A172 (cell line): ENCODE measurements around the gene KRT32. TPM values are rescaled to one million over a fixed set of nuclear protein-coding genes. Genes with fewer than 3 reads are reported as not detected.

Experiments used
- DNase-seq: peaks from one replicate; pipeline ENCODE4 v3.0.0-alpha.2; 2015; ENCODE audit warnings: low spot score
- total RNA-seq: library from RNA; depleted of rRNA; stranded (reverse); fragments of >200 nt; shearing (Covaris generic); gene quantifications from 2 replicates; pipeline ENCODE4 v1.2.3, GENCODE V29; 2014

The KRT32 gene
- total RNA-seq, 1 experiment from 2014 or later = 0.12 TPM

DNA sequence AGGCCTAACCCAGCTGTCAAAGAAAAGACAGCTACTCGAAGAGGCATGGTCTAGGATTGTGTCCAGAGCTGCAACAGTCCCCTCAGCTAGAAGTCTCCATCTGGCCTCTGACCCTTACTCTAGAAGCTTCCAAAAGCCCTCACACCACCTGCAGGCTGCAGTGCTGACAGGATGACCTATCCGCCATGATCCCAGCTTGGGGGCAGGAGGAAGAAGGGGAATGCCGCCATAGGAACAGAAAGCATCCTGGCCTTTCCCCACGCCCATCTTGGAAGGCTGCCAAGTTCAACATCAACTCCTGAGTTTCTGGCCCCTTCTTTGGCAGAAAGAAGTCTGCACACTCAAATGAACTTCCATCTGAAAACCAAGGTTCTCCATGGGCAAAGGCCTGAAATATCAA is 25.6 kb upstream of the KRT32 start:
- DNase-seq = no peak

DNA sequence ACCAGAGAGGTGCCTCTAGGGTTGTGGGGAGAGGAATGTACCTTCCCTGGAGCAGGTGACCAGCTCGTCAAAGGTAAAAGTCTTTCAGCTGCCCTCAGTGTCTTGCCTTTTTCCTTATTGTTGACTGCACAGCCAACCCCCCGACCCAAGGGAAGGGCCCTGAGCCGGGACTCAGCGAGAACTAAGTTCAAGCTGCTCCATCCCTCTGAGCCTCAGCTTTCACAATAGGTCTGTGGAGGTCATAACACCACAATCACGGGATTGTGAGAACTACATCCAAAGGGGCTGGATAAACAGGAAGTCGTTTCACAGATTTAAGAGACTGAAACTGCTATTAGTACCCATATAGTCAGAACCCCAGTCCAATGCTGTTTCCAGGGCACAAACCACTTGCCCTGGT is 25.2 kb upstream of the KRT32 start:
- no peak for DNase-seq

DNA sequence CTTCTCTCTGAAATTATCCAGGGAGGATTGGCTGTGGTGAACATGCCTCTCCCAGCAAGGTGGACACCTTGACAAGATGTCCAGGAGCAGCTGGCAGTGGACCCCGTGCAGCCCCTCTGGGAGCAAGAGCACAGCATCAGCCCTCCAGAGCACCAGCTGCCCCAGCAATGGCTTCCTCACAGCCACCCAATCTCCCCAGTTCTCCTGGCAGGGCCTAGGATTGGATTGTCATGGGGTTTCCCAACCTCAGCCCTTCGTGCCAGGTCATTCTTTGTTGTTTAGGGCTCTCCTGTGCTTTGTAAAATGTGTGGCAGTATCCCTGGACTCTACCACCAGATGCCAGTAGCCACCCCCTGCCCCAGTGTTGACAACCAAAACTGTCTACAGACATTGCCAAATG is 24.3 kb upstream of the KRT32 start:
- DNase-seq = no peak

DNA sequence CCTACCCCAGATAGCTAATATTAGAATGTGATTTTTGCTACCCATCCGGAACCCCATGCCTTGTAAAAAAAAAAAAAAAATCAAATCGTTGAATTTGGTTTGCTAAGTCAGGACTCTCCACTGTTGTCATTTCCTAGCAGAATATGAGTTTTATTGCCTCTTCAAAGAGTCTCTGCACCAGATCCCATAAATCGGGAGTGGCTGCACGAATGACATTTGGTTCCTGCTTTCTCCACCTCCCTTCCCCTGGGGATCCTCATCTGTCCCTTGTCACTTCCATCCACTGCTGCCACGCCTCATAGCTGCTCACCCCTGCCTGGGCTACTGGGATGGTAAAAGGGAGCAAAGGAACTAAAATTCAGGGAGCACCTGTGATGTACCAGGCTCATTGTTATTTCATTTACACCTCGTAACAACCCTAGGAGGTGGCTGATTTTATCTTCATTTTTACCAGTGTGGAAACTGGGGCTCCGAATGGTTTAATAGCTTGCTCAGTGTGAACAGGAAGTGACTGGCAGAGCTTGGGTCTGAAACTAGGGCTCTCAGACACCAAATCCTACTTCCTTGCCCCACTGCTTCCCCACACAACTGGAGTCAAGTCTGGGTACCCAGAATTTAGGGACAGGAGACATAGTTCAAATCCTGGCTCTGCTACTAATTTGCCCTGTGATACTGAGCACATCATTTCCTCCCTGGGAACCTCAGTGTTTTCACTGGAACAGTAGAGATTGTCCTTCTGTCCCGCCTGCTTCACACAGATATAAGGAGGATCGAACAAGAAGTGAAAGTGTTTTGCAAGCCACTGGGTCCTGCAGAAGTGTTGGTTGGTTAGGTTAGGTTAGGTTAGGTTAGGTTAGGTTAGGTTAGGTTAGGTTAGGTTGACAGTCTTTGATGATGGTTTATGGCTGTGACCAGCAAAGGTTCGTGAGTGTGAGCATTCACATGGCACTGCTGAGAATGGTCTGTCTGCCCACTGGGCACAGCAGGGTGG is 23.1 kb upstream of the KRT32 start:
- DNase-seq = no peak

DNA sequence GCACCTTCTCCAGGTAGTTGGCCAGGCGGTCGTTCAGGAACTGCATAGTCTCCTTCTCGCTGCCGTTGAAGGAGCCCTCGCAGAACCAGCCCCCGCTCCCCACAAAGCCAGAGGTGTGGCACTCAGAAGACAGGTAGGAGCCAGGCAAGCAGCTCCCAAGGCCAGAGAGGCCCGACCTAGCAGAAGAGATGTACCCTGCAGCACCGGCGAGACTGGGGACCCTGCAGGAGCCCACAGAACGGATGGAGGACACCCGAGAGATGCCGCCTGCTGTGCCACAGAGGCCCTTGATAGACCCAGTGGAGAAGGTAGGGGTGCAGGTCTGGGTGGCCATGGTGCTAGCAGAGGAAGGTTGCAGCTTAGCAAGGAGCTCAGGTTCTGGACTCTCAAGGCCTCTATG is 22.3 kb upstream of the KRT32 start, which contains the start of gene KRT36:
Gene KRT36 (minus strand): TSS at position 380 of the 400 bp plus-strand sequence. CDS start 46 bp downstream, at position 334.
- DNase-seq = no peak

DNA sequence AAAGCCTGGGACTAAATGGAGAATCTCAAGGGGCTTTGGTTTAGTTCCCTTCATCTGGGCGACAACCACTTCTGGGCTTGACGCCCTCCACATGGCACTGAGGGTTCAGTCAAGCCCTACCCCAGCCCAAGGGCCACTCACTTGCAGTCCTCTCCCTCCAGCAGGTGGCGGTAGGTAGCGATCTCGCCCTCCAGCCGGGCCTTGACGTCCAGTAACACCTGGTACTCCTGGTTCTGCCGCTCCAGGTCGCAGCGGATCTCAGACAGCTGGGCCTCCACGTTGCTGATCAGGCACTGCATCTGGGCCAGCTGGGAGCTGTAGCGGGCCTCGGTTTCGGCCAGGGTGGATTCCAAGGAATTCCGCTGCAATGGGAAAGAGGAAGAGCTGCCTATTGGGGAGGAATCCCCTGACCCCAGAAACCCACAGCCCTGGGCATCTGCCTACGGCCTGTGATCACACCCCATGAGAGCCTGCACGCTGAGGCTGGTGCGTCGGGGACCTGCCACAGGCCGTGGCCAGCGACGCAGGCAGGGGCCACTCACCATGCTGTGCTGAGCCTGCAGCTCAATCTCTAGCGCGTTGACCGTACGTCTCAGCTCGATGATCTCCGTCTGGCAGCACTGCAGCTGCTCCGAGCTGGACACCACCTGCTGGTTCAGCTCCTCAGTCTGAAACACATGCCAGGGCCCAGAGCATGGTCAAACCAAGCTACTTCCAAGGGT is 19.8 kb upstream of the KRT32 start:
- no peak for DNase-seq

DNA sequence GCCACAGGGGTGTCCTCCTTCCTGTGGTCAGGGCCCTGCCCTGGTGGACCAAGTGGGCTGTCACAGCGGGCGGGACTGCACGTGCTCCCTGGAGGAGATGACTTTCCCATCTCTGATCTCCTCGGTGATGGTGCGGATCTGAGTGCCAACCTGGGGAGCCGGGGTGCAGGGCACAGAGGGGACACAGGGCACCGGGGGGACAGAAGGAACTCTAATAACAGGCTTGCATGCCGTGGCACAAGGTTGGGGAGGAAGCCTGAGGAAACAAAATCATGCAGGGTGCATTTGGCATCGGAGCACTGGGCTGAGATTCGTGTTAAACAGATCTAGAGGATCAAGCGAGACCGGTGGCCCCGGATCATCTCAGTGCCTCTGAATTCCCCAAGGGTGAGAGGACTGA is 19.1 kb upstream of the KRT32 start:
- DNase-seq = no peak

DNA sequence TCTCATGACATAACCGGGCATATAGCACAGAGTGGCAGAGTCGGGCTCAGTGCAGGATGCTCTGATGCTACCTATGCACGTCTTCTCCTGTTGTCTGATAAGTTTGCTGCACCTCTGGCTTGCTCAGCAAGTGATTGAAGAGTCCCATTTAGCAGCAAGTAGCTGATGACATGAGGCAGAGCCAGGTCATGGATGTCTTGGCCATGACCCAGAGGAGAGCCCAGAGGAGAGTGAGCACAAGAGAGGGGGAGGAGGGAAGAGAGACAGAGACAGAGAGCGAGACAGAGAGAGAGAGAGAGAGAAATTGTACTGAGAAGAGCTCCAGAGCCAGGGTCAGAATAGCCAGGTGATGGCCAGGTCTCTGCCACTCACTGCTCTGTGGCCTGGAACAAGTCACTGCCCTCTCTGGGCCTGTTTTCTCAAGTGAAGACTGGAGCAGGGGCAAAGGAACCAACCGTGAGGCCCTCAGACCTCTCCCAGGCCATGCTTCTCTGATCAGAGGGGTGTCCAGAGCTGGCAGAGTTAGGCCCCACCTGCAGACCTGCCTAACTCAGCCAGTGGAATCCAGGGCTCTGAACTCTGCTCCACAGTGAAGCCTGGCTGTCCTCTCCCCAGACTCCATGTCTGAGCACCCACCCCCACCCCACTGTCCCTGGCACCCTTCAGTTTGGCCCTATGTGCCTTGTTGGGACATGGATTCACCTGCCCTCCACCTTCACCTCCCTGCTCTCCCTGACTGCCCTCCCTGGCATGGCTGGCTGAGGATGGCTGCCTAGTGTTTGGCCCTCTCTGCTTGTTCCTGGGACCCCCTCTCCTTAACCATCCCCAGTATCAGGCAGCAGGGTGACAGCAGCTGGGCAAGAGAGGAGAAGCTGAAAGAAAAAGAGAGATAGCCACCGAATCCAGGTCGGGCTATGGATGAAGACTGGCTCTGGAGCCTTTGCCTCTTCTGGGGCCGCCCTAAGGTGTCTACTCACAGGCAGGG is 18.0 kb upstream of the KRT32 start:
- no peak for DNase-seq

DNA sequence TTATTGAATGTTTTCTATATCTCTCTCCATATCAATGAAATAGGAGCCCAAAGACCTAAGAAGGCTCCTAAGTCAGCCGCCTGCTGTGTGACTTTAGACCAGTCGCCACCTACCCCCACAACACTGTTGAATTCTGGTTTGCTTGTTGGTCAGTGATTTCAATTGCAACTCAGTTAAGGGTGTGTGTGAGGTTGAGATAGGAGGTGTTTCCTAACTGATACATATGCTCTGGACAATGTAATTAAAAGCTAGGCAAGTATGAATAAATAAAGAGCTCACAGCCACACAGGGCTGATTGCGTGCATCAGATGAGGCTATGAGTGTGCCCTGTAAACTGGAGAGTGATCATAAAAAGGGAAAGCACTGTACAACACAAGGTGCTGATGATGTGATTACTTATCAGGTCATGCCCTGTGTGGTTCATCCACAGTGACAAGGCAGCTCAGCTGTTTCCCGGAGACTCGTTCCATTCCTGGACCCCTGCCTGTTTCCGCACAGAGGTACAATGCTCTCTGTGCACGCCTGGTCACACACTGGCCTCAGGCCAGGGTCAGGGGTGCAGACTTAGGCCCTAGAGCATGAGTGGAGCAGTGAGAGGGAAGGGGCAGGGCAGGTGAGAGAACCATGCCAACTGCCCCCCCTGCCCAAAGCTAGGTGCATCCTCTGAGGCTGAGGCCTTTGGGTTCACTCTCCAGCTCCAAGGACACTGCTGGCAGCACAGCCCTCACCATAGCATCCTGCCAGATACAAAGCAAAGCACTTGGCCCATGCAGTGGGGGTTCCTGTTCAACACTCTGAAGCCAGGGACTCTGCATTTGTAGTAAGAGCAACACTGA is 17.0 kb upstream of the KRT32 start:
- DNase-seq = peak; percentile 85

DNA sequence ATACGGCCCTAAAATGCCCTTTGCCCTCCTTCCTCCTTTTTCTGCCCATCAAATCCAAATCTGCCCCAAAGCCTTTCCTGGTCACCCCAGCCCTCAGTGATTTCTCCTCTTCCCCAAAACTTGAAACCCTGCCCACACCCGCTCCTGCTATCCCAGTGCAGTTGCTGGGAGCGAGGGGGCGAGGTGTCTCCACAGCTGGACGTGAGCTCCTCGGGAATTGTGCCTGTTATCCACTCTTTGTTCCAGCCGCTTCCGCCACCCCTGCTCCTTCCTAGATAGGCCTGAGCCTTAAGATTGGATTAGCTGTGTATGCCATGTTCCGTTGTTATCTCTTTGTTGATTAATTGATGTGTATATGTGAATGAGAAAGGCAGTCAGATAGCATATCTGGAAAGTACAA is 16.3 kb upstream of the KRT32 start:
- no peak for DNase-seq

DNA sequence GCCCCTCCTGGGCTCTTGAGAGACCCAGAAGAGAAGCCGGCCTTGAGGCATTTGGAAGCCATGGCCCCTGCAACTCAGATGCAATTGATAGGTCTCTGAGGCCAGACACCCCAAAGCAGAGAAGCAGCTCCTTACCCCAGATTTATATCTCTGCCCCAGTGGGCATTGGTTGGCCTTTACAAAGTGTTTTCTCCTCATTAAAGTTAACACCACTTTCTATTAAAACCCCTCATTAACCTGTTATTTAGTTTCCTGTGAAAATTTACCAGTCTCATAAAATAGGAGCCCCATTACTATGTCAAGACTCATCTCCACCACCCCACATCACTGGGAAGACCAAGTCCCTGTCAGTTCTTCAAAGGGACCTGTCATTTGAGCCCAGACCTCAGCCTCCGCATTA is 13.8 kb upstream of the KRT32 start, which contains the start of gene KRT35:
Gene KRT35 (minus strand): TSS at position 116 of the 400 bp plus-strand sequence. CDS start 54 bp downstream, at position 62.
- DNase-seq = no peak

DNA sequence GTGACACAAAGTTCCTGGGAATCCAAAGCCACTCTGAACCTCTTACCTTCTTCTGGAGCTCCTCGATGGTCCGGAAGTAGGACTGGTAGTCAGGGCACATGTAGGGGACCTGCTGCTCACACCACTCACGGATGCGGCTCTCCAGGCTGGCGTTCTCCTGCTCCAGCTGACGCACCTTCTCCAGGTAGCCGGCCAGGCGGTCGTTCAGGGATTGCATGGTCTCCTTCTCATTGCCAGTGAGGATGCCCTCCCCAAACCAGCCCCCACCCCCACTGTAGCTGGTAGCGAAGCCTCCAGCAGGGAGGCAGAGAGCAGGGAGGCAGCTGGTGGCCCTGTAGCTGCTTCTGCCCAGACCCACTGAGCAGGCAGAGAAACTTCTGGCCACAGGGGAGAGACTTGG is 13.4 kb upstream of the KRT32 start:
- DNase-seq = no peak

DNA sequence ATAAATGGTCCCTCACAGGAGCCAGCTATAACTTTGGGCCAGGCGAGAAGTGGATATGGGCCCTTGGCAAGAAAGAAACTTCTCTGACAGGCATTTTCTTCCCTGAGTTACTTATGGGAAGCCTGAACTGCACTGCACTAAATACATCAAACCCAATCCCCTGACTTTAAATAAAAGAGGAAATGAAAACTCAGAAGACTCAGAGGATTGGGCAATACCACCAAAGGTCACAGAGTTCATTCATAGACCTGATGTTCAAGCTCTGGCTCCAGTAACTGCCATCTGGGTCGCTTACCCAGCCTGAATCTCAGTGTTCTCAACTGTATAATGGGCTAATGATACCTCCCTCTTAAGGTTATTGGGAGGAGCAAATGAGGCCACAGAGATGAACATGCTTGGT is 12.9 kb upstream of the KRT32 start:
- no peak for DNase-seq

DNA sequence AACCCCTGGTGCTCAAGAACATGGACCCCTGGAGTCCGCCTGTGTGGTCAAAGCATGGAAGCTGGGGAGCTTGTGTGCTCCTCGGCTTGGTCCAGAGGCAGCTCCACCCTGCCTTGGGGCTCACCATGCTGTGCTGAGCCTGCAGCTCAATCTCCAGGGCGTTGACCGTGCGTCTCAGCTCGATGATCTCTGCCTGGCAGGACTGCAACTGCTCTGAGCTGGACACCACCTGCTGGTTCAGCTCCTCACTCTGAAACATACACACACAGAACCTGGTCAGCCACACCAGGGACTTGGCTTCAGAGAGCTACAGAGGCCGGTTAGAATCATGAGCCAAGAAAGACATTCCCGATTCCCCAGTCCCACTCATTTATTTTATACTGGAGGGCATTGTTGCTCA is 11.1 kb upstream of the KRT32 start:
- DNase-seq = no peak

DNA sequence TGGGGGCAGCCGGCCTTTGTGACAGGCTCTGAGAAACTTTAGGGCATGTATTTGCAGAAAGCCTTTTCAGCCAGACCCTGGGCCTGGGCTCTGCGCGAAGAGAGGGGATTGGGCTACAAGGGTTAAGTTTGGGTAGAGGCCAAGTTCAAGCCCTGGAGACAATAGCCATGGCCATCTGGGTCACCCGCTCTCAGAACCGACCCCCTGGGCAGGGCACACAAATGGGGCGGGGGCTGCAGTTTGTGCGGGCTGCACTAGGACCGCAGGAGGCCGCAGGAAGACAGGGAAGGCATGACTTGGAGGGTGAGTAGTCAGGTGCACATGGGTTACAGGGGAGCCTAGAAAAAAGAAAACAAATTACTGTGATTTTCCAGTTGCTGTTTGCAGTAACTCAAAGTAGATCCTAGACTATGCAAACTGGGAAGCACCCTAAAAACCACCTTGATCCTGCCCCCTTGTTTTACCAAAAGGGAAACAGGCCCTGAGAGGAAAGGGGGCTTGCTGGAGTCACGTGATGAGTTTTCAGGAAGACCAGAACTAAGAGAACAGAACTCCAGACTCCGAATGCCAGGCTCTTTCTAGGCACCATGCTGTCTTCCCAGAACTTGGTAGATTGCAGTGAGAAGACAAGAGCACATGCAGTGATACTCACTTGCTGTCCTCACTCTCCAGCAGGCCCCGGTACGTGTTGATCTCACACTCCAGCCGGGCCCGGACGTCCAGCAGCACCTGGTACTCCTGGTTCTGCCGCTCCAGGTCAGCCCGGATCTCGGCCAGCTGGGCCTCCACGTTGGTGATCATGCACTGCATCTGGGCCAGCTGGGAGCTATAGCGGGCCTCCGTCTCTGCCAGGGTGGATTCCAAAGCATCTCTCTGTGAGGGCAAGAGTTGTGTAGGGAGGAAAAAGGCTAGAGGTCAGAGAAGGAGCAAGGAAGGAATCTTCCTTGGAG is 10.0 kb upstream of the KRT32 start:
- DNase-seq = no peak

DNA sequence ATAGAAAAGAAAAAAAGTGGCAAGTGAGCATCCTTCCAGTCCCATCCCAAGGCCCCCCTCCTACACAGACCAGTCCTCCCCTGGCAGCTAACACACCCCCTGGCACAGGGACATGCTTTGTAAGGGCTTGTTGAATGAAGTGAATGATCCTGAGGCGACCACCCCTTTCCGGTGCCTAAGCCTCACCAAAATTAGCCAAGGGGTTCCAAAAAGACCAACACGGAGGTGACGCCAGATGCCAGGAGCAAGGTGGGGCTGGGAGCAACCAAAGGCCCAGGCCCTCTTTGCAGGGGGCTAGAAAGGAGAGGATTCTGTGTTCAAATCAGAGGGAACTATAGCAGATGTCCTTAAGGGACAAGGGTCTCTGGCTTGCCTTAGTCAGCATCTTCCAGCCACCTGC is 8.2 kb upstream of the KRT32 start:
- no peak for DNase-seq

DNA sequence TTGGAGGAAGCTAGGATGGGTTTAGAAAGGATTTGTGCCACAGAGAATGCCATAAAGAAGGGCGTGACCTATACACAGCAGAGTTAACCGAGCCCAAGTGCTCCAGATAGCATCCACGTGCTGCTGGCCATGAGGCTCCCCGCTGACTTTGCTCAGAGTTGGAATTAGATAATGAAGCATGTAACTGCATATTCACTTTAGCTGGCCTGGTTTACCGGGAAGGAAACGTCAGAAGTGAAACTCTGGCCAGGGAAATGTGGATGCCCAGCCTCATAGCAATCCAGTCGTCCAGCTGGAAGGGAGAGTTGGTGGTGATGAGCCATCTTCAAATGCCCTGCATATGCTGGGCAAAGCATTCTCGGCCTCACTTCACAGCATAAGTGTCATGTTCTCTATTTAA is 7.7 kb upstream of the KRT32 start:
- DNase-seq = peak; percentile 47

DNA sequence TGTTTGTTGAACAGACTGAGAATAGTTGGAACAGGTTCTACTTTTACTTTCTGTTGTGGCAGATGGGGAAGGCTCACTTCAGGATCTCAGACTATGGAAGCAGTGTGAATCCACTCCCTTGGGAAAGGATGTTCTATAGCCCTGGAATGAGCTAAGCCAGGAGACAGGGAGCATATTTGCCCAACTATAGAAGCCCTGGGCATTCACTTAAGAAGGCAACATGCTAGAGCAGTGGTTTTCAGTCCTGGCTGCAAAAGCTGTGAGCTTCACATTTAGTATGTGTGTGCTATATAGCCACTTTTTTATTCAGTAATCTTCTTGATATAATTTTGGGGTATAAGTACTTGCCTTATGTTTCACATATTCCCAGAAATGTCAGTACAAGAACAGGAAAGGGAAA is 1.2 kb upstream of the KRT32 start:
- DNase-seq = no peak

DNA sequence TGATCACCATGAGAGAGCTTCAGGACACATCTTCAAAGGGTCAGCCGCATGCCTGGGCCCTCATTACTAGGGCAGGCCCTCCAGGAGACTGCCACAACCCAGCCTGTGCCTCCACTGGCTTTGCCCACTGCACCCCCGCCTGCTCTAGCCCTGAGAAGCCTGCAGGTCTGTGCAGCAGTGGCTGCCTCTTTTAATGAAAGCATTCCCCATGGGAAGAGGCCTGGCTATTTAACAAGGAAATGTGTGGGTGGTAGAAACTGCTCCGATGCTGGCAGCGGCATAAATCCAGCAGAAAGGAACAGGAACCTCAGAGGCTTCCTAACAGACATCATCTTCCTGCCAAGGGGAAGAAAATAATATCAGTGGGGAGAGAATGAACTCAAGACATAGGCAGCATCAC is 375 bp upstream of the KRT32 start:
- DNase-seq = no peak
